ENCODE measurements around the gene BTF3L4.
"Not testable (repeated sequence)": the region's sequence is repeated elsewhere in the genome, so short reads cannot be mapped to it uniquely, and the experiment has no call there.

BTF3L4 gene

DNA sequence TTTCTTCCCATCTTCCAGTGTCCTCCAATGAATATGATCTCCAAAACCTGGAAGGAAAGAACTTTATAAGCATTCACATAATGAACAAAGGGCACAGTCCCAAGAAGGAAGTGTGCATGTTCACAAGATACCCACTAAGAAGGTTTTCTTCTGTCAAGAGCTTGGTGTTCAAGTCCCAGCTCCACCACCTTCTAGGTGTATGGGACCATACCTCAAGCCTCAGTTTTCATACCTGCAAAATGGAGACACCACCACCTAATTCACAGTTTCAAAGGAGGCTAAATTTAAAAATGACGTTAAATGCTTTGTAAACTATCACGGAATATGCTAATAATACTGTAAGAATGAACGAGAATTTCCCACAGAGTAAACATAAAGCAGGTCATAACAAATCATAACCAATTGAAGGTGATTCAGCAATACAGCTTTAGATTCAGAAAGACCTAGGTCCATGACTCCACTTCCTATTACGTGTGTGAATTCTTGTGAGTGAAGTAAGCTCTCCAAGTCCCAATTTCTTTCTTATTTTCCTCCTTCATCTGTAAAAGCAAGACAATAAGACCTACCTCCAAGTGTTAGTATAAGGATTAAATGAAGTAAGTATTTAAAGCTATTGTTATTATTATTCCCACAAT lies 14.4 kb upstream of the BTF3L4 start:
- DNase-seq (ENCODE audit: low read depth, low spot score) = no peak
- TF ChIP-seq, protein P1, sequence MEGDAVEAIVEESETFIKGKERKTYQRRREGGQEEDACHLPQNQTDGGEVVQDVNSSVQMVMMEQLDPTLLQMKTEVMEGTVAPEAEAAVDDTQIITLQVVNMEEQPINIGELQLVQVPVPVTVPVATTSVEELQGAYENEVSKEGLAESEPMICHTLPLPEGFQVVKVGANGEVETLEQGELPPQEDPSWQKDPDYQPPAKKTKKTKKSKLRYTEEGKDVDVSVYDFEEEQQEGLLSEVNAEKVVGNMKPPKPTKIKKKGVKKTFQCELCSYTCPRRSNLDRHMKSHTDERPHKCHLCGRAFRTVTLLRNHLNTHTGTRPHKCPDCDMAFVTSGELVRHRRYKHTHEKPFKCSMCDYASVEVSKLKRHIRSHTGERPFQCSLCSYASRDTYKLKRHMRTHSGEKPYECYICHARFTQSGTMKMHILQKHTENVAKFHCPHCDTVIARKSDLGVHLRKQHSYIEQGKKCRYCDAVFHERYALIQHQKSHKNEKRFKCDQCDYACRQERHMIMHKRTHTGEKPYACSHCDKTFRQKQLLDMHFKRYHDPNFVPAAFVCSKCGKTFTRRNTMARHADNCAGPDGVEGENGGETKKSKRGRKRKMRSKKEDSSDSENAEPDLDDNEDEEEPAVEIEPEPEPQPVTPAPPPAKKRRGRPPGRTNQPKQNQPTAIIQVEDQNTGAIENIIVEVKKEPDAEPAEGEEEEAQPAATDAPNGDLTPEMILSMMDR (IDR thresholded peaks at IDR 0.05; ENCODE audit: low read depth, low read length) = no peak
- in situ Hi-C loops (cut with HindIII; ENCODE audit: low sequenced_read_pairs) = no loop called here
- H3K4me3 ChIP-seq (ENCODE audit: low read depth, low read length) = no peak overlapping the region

GRCh38 chr1:52045236-52045635 lies 10.9 kb upstream of the BTF3L4 start:
- H3K4me3 ChIP-seq (ENCODE audit: low read depth, low read length) = no peak overlapping the region
- DNase-seq (ENCODE audit: low read depth, low spot score) = no peak
- in situ Hi-C loops (cut with HindIII; ENCODE audit: low sequenced_read_pairs) = no loop called here
- TF ChIP-seq, protein P1 (IDR thresholded peaks at IDR 0.05; ENCODE audit: low read depth, low read length) = no peak

DNA sequence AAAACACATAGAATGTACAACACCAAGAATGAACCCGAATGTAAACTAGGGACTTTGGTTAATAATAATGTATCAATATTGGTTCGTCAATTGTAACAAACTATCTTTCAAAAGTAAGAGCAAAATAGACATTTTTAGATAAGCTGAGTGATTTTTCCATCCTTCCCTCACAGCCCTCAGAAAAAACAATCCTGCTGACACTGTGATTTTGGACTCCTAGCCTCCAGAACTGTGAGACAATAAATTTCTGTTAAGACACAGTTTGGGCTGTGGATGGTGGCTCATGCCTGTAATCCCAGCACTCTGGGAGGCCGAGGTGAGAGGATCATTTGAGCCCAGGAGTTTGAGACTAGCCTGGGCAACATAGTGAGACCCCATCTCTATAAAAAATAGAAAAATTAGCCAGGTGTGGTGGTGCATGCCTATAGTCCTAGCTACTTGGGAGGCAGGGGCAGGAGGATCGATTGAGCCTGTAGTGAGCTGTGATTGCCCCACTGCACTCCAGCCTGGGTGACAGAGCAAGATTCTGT lies 10.4 kb upstream of the BTF3L4 start:
- in situ Hi-C loops (cut with HindIII; ENCODE audit: low sequenced_read_pairs); DNase-seq (ENCODE audit: low read depth, low spot score): not testable (repeated sequence)

DNA sequence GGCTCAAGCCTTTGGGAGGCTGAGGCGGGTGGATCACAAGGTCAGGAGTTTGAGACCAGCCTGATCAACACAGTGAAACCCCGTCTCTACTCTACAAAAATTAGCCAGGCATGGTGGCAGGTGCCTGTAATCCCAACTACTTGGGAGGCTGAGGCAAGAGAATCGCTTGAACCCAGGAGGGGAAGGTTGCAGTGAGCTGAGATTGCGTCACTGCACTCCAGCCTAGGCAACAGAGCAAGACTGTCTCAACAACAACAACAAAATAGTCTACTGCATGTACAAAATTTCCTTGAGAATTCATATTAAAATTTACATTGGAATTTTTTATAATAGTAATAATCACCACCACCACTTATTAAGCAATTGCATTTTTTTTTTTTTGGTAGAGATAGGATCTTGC lies 6.8 kb upstream of the BTF3L4 start:
- in situ Hi-C loops (cut with HindIII; ENCODE audit: low sequenced_read_pairs); DNase-seq (ENCODE audit: low read depth, low spot score); H3K4me3 ChIP-seq (ENCODE audit: low read depth, low read length): not testable (repeated sequence)

More for the DNA sequence above, 10.4 kb upstream of the BTF3L4 start:
- not testable (repeated sequence) for H3K4me3 ChIP-seq (ENCODE audit: low read depth, low read length)

DNA sequence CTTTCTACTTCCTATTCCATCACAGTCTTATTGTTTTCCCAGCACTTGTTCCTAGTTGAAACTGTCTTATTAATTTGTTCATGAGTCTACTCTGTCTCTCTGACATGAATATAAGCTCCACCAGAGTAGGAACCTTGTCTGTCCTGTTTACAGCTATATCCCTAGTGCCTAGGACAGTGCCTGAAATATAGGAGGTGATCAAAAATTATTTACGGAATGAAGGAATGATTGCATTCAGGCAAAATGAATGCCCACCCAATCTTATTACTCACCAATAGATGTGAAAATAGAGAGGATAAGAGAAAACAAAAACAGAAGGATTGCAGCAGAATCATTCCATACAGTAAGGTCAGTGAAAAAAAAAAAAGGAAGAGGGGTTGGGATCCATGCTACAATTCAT lies 2.2 kb upstream of the BTF3L4 start:
- in situ Hi-C loops (cut with HindIII; ENCODE audit: low sequenced_read_pairs) = no loop called here
- DNase-seq (ENCODE audit: low read depth, low spot score) = no peak
- TF ChIP-seq, protein P1 (IDR thresholded peaks at IDR 0.05; ENCODE audit: low read depth, low read length) = no peak
- H3K4me3 ChIP-seq (ENCODE audit: low read depth, low read length) = peak overlapping the region; percentile 93

- in situ Hi-C loops (cut with HindIII; ENCODE audit: low sequenced_read_pairs) = no loop called here
- H3K4me3 ChIP-seq (ENCODE audit: low read depth, low read length) = peak overlapping the region; percentile 93
- TF ChIP-seq, protein P1 (IDR thresholded peaks at IDR 0.05; ENCODE audit: low read depth, low read length) = no peak
- DNase-seq (ENCODE audit: low read depth, low spot score) = no peak
These were observed 1.5 kb upstream of the BTF3L4 start for GRCh38 chr1:52054496-52055065.

DNA sequence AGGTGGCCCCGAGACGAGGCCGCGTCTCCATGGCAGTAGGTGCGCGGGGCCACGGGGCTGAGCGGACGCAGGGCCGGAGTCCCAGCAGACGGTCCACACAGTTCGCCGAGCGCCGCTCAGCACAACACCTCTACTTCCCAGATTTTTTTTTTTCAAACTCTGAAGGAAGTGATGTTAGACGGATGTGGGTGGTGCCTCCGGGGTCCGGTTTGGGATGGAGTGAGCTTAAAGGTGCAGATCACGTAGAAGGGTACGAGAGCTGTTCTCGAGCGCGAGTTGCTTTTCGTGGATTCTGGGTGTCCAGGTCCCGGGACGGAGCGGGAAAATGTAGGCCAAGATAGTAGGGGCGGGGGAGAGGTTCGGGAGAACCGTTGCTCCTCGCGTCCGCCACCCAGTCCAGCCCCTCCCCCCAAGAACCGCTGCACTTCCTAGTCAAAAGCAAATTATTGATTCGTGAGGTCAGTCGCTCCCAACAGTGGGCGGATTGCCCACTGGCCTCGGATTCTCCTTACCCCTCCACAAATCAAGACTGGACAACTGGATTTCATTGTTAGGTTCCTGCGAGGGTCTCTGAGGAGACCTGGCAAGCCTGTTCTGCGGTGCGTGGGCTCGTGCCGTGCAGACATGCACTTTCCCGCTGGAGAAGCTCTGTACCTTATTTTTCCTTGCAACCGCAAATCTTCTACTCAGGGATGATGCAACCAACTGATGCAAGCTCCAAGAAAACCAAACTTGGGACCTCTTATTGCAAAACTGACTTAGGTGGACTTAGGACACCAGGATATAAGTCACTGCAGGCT lies 829 bp upstream of the BTF3L4 start, which contains the start of gene TXNDC12:
Gene TXNDC12 (minus strand): TSS at position 126 of the 800 bp plus-strand sequence. CDS start 95 bp downstream, at position 31.
- peak within 1 kb of the TSS; percentile 93 for H3K4me3 ChIP-seq (ENCODE audit: low read depth, low read length)
- TF ChIP-seq, protein P1 (IDR thresholded peaks at IDR 0.05; ENCODE audit: low read depth, low read length) = no peak
- in situ Hi-C loops (cut with HindIII; ENCODE audit: low sequenced_read_pairs) = no loop called here
- DNase-seq (ENCODE audit: low read depth, low spot score) = peak; percentile 95
